ENCODE data around the gene TRRAP. TPM values are rescaled to one million over a fixed set of nuclear protein-coding genes. Genes with fewer than 3 reads are reported as not detected.

Gene TRRAP
- total and polyA plus RNA-seq, 4 donors: 4.3 to 22.7 (median 10.1) TPM

DNA sequence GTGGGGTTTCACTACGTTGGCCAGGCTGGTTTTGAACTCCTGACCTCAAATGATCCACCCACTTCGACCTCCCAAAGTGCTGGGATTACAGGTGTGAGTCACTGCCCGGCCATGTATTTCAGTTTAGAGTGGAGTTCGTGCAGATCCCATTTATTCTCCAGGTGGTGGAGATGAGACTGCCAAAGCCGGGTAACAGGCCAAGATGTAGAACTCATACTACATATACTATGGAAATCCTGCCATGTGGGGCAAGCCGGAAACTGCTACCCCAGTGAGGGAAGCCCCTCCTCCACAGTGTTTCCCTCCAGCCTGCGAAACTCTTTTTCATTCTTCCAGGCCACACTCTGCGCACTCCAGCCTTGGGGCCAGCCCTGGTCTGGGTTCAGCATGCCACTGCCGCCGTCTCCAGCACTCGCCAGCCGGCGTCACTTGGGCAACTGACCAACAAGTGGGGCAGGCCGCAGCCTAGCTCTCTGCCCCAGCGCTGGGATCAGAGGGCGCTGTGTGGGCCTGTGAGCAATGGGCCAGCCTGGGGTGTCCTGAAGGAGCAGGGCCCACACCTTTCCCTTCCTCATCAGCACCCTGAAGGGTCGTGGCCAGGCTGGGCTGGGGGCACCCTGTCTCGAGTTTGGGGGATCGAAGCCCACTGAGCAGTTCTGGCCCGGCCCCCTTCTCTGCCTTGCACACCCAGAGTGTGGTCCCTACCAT is 122.0 kb downstream of the TRRAP start:
- no peak overlapping the region for H3K4me3 ChIP-seq (ENCODE audit: low read depth in 1 of 3, low read length in 3 of 3)
- no peak overlapping the region for H3K9ac ChIP-seq (ENCODE audit: low read depth in 1 of 2, low read length in 2 of 2)
- TF ChIP-seq SP1 (IDR thresholded peaks at IDR 0.05) (no peak), EGR1 (IDR thresholded peaks at IDR 0.05; ENCODE audit: low read depth in 2 of 2) (no peak), RAD21 (IDR thresholded peaks at IDR 0.05) (no peak), FOXA1 (IDR thresholded peaks at IDR 0.05) (no peak), JUND (IDR thresholded peaks at IDR 0.05) (no peak), YY1 (IDR thresholded peaks at IDR 0.05) (no peak), FOXA2 (IDR thresholded peaks at IDR 0.05) (no peak)
- TF ChIP-seq, protein P1, sequence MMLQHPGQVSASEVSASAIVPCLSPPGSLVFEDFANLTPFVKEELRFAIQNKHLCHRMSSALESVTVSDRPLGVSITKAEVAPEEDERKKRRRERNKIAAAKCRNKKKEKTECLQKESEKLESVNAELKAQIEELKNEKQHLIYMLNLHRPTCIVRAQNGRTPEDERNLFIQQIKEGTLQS (IDR thresholded peaks at IDR 0.05): no peak
- TF ChIP-seq, protein P2, sequence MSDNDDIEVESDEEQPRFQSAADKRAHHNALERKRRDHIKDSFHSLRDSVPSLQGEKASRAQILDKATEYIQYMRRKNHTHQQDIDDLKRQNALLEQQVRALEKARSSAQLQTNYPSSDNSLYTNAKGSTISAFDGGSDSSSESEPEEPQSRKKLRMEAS (IDR thresholded peaks at IDR 0.05): no peak
- H3K4me1 ChIP-seq (ENCODE audit: control insufficient read depth in 4 of 4, insufficient read depth in 4 of 4, low read length in 3 of 4): no peaks in the 10 kb centered on the region
- H3K27ac ChIP-seq (ENCODE audit: low read depth in 1 of 2, low read length in 2 of 2): no peak overlapping the region
- peaks cover 5 to 72% (median 35%) of the 10 kb centered on the region in 4 donors for H3K36me3 ChIP-seq (ENCODE audit: control insufficient read depth in 4 of 4, insufficient read depth in 3 of 4, low read depth in 1 of 4, low read length in 3 of 4)
- H3K27me3 ChIP-seq (ENCODE audit: control insufficient read depth in 4 of 4, insufficient read depth in 4 of 4, low read length in 3 of 4): no peaks in the 10 kb centered on the region
- 97% methylated on average over 20 of the region's 20 CpGs for WGBS
- DNase-seq (ENCODE audit: low spot score): no peak
- H3K9me3 ChIP-seq (ENCODE audit: control insufficient read depth in 4 of 4, low read length in 3 of 4): no peaks in the 10 kb centered on the region

DNA sequence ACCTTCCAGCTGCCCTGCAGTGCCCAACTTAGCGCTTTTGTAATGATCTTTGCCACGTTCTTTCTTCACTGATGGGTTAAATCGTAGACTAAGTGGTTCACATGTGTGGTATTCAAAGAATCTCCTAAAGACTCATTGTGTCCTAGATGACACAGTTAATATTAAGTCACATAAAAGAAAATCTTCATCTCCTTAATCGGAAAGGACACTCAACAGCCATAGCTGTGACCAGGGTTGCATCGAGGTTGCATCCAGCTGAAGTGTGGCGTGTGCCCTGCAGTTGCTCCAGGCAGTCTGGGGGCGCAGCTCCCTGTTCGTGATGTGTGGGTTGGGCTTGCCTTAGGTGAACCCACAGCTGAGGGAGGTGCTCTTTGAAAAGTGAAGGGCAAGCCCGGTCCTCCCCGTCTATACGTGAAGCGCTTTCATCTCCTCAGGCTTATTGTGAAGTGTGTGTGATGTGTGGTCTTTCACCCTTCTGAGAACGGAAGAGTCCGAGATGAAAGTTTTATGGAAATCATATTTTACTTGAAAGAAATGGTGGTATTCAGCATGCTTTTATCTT is 122.7 kb downstream of the TRRAP start:
- WGBS: 94% methylated on average over 14 of the region's 14 CpGs
- TF ChIP-seq HNF4A (conservative IDR thresholded peaks at IDR 0.05): no peak
- TF ChIP-seq SP1 (IDR thresholded peaks at IDR 0.05): no peak
- TF ChIP-seq, protein P3, sequence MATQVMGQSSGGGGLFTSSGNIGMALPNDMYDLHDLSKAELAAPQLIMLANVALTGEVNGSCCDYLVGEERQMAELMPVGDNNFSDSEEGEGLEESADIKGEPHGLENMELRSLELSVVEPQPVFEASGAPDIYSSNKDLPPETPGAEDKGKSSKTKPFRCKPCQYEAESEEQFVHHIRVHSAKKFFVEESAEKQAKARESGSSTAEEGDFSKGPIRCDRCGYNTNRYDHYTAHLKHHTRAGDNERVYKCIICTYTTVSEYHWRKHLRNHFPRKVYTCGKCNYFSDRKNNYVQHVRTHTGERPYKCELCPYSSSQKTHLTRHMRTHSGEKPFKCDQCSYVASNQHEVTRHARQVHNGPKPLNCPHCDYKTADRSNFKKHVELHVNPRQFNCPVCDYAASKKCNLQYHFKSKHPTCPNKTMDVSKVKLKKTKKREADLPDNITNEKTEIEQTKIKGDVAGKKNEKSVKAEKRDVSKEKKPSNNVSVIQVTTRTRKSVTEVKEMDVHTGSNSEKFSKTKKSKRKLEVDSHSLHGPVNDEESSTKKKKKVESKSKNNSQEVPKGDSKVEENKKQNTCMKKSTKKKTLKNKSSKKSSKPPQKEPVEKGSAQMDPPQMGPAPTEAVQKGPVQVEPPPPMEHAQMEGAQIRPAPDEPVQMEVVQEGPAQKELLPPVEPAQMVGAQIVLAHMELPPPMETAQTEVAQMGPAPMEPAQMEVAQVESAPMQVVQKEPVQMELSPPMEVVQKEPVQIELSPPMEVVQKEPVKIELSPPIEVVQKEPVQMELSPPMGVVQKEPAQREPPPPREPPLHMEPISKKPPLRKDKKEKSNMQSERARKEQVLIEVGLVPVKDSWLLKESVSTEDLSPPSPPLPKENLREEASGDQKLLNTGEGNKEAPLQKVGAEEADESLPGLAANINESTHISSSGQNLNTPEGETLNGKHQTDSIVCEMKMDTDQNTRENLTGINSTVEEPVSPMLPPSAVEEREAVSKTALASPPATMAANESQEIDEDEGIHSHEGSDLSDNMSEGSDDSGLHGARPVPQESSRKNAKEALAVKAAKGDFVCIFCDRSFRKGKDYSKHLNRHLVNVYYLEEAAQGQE (IDR thresholded peaks at IDR 0.05): no peak
- no peak for TF ChIP-seq YY1 (IDR thresholded peaks at IDR 0.05)
- TF ChIP-seq, protein P2 (IDR thresholded peaks at IDR 0.05): no peak
- TF ChIP-seq JUND (IDR thresholded peaks at IDR 0.05): no peak
- TF ChIP-seq GABPA (IDR thresholded peaks at IDR 0.05 in 1 of 2, conservative IDR thresholded peaks at IDR 0.05 in 1 of 2): no peak
- TF ChIP-seq, protein P4, sequence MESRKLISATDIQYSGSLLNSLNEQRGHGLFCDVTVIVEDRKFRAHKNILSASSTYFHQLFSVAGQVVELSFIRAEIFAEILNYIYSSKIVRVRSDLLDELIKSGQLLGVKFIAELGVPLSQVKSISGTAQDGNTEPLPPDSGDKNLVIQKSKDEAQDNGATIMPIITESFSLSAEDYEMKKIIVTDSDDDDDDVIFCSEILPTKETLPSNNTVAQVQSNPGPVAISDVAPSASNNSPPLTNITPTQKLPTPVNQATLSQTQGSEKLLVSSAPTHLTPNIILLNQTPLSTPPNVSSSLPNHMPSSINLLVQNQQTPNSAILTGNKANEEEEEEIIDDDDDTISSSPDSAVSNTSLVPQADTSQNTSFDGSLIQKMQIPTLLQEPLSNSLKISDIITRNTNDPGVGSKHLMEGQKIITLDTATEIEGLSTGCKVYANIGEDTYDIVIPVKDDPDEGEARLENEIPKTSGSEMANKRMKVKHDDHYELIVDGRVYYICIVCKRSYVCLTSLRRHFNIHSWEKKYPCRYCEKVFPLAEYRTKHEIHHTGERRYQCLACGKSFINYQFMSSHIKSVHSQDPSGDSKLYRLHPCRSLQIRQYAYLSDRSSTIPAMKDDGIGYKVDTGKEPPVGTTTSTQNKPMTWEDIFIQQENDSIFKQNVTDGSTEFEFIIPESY (IDR thresholded peaks at IDR 0.05): no peak
- no peak for TF ChIP-seq NR2F2 (IDR thresholded peaks at IDR 0.05)
- no peak for TF ChIP-seq TAF1 (conservative IDR thresholded peaks at IDR 0.05)
- TF ChIP-seq, protein P1 (IDR thresholded peaks at IDR 0.05): no peak
- TF ChIP-seq EGR1 (IDR thresholded peaks at IDR 0.05; ENCODE audit: low read depth in 2 of 2): no peak
- Histone ChIP-seq H3K4me1 (ENCODE audit: control insufficient read depth in 4 of 4, insufficient read depth in 4 of 4, low read length in 3 of 4) (no peaks in the 10 kb centered on the region), H3K9me3 (ENCODE audit: control insufficient read depth in 4 of 4, low read length in 3 of 4) (no peaks in the 10 kb centered on the region), H3K27me3 (ENCODE audit: control insufficient read depth in 4 of 4, insufficient read depth in 4 of 4, low read length in 3 of 4) (no peaks in the 10 kb centered on the region), H3K36me3 (ENCODE audit: control insufficient read depth in 4 of 4, insufficient read depth in 3 of 4, low read depth in 1 of 4, low read length in 3 of 4) (peaks cover 9 to 72% (median 36%) of the 10 kb centered on the region in 4 donors), H3K4me3 (ENCODE audit: low read depth in 1 of 3, low read length in 3 of 3) (no peak overlapping the region), H3K9ac (ENCODE audit: low read depth in 1 of 2, low read length in 2 of 2) (no peak overlapping the region), H3K27ac (ENCODE audit: low read depth in 1 of 2, low read length in 2 of 2) (no peak overlapping the region)
- DNase-seq (ENCODE audit: low spot score): no peak
